Karpas-422 (cell line): ENCODE data around the gene SLC4A4. TPM values are rescaled to one million over a fixed set of nuclear protein-coding genes. Genes with fewer than 3 reads are reported as not detected.

Source experiments
- DNase-seq: peaks from one replicate; pipeline ENCODE4 v3.0.0-alpha.2; 2015
- H2AFZ ChIP-seq: fragments of 200-600 bp; sonication (generic); 2 replicates; pipeline ENCODE4 v1.6.1; 2014; ENCODE audit warnings: antibody characterized with exemption, low read length, mixed read lengths
- H3K27ac ChIP-seq: fragments of 200-600 bp; sonication (generic); 2 replicates; pipeline ENCODE4 v1.5.1; 2014; ENCODE audit warnings: mild to moderate bottlenecking, low read length, moderate library complexity
- H3K27me3 ChIP-seq: fragments of 200-600 bp; sonication (generic); 2 replicates; pipeline ENCODE4 v1.6.1; 2014; ENCODE audit warnings: low read length, mixed read lengths
- H3K36me3 ChIP-seq: fragments of 200-600 bp; sonication (generic); 2 replicates; pipeline ENCODE4 v1.6.1; 2014; ENCODE audit warnings: low read length, mixed read lengths; ENCODE audit not compliant: insufficient read depth
- H3K4me1 ChIP-seq: fragments of 200-600 bp; sonication (generic); 2 replicates; pipeline ENCODE4 v1.6.1; 2014; ENCODE audit warnings: mild to moderate bottlenecking, low read length, mixed read lengths
- H3K4me2 ChIP-seq: fragments of 200-600 bp; sonication (generic); 2 replicates; pipeline ENCODE4 v1.6.1; 2014; ENCODE audit warnings: low read length, low read depth, mild to moderate bottlenecking; ENCODE audit not compliant: poor library complexity, severe bottlenecking
- H3K4me3 ChIP-seq: fragments of 200-600 bp; sonication (generic); 2 replicates; pipeline ENCODE4 v1.5.1; 2014; ENCODE audit warnings: mild to moderate bottlenecking, antibody characterized with exemption, low read length, mixed read lengths
- H3K79me2 ChIP-seq: fragments of 200-600 bp; sonication (generic); 2 replicates; pipeline ENCODE4 v1.6.1; 2014; ENCODE audit warnings: mild to moderate bottlenecking, low read length, mixed read lengths
- H3K9ac ChIP-seq: fragments of 200-600 bp; sonication (generic); 2 replicates; pipeline ENCODE4 v1.6.0; 2014; ENCODE audit warnings: low read length
- H3K9me2 ChIP-seq: fragments of 200-600 bp; sonication (generic), shearing (Covaris generic); replicated peaks from 2 replicates; pipeline ENCODE4 v1.6.0; 2014; ENCODE audit warnings: mild to moderate bottlenecking, low read length, moderate library complexity; ENCODE audit not compliant: insufficient read depth
- H3K9me3 ChIP-seq: fragments of 300-700, 200-600 bp; sonication (generic); 2 replicates; pipeline ENCODE4 v1.6.1; 2014; ENCODE audit warnings: low read length, mixed read lengths
- H4K20me1 ChIP-seq: fragments of 200-600 bp; sonication (generic); 2 replicates; pipeline ENCODE4 v1.6.1; 2014; ENCODE audit warnings: mild to moderate bottlenecking, antibody characterized with exemption, low read length, low read depth; ENCODE audit not compliant: insufficient read depth
- total RNA-seq: library from RNA; depleted of rRNA; stranded (reverse); fragments of >200 nt; shearing (Covaris generic); gene quantifications from 2 replicates; pipeline ENCODE4 v1.2.3, GENCODE V29; 2014; ENCODE audit warnings: low replicate concordance

Gene SLC4A4
- total RNA-seq, 1 experiment from 2014 or later, result 0.22 TPM

GRCh38 chr4:71559957-71560571 lies 221.2 kb downstream of the SLC4A4 start:
- no peak for DNase-seq
- Histone ChIP-seq H3K4me3 (no peak overlapping the region), H3K36me3 (no peaks in the 10 kb centered on the region), H3K27ac (no peak overlapping the region), H3K9ac (no peak overlapping the region), H3K9me3 (no peaks in the 10 kb centered on the region), H3K79me2 (no peaks in the 10 kb centered on the region), H3K27me3 (no peaks in the 10 kb centered on the region), H3K4me2 (no peak overlapping the region), H3K4me1 (no peaks in the 10 kb centered on the region), H3K9me2 (no peaks in the 10 kb centered on the region), H2AFZ (no peak overlapping the region), H4K20me1 (no peaks in the 10 kb centered on the region)

GRCh38 chr4:71564775-71565174 lies 226.0 kb downstream of the SLC4A4 start:
- H3K9me2 ChIP-seq, result no peaks in the 10 kb centered on the region
- no peaks in the 10 kb centered on the region for H3K27me3 ChIP-seq
- H2AFZ ChIP-seq, result no peak overlapping the region
- no peak for DNase-seq
- no peak overlapping the region for H3K4me3 ChIP-seq
- no peaks in the 10 kb centered on the region for H3K79me2 ChIP-seq
- H3K4me1 ChIP-seq, result no peaks in the 10 kb centered on the region
- no peaks in the 10 kb centered on the region for H4K20me1 ChIP-seq
- no peaks in the 10 kb centered on the region for H3K9me3 ChIP-seq
- no peak overlapping the region for H3K27ac ChIP-seq
- H3K36me3 ChIP-seq, result no peaks in the 10 kb centered on the region
- H3K4me2 ChIP-seq, result no peak overlapping the region
- no peak overlapping the region for H3K9ac ChIP-seq

- no peaks in the 10 kb centered on the region for H4K20me1 ChIP-seq
- no peak overlapping the region for H2AFZ ChIP-seq
- no peak overlapping the region for H3K27ac ChIP-seq
- H3K4me3 ChIP-seq, result no peak overlapping the region
- H3K9me2 ChIP-seq, result no peaks in the 10 kb centered on the region
- H3K9me3 ChIP-seq, result no peaks in the 10 kb centered on the region
- DNase-seq, result no peak
- no peak overlapping the region for H3K4me2 ChIP-seq
- H3K36me3 ChIP-seq, result no peaks in the 10 kb centered on the region
- no peaks in the 10 kb centered on the region; the same call in 1 of the 2 replicates for H3K27me3 ChIP-seq
- no peaks in the 10 kb centered on the region for H3K4me1 ChIP-seq
- no peak overlapping the region for H3K9ac ChIP-seq
- H3K79me2 ChIP-seq, result no peaks in the 10 kb centered on the region
These were observed 228.0 kb downstream of the SLC4A4 start for GRCh38 chr4:71566856-71567255.

GRCh38 chr4:71568131-71568530 lies 229.3 kb downstream of the SLC4A4 start:
- no peaks in the 10 kb centered on the region for H3K9me3 ChIP-seq
- no peak overlapping the region for H3K4me2 ChIP-seq
- H3K27ac ChIP-seq, result no peak overlapping the region
- no peak overlapping the region for H2AFZ ChIP-seq
- H3K9ac ChIP-seq, result no peak overlapping the region
- H3K36me3 ChIP-seq, result no peaks in the 10 kb centered on the region
- H4K20me1 ChIP-seq, result no peaks in the 10 kb centered on the region
- no peak overlapping the region for H3K4me3 ChIP-seq
- no peak for DNase-seq
- H3K27me3 ChIP-seq, result no peaks in the 10 kb centered on the region; the same call in 1 of the 2 replicates
- H3K79me2 ChIP-seq, result no peaks in the 10 kb centered on the region
- H3K9me2 ChIP-seq, result no peaks in the 10 kb centered on the region
- no peaks in the 10 kb centered on the region for H3K4me1 ChIP-seq

- H3K4me3 ChIP-seq, result no peak overlapping the region
- H3K4me1 ChIP-seq, result no peaks in the 10 kb centered on the region
- no peak for DNase-seq
- no peaks in the 10 kb centered on the region for H3K36me3 ChIP-seq
- no peak overlapping the region for H3K4me2 ChIP-seq
- no peak overlapping the region for H3K9ac ChIP-seq
- no peaks in the 10 kb centered on the region for H3K9me3 ChIP-seq
- H3K9me2 ChIP-seq, result no peaks in the 10 kb centered on the region
- no peaks in the 10 kb centered on the region; the same call in 1 of the 2 replicates for H3K27me3 ChIP-seq
- no peaks in the 10 kb centered on the region for H4K20me1 ChIP-seq
- H3K79me2 ChIP-seq, result no peaks in the 10 kb centered on the region
- no peak overlapping the region for H2AFZ ChIP-seq
- H3K27ac ChIP-seq, result no peak overlapping the region
These were observed 231.7 kb downstream of the SLC4A4 start for GRCh38 chr4:71570492-71570891.

- Histone ChIP-seq H3K4me3 (no peak overlapping the region), H3K27ac (no peak overlapping the region), H3K9me3 (no peaks in the 10 kb centered on the region), H3K79me2 (no peaks in the 10 kb centered on the region), H3K36me3 (no peaks in the 10 kb centered on the region), H3K9me2 (no peaks in the 10 kb centered on the region), H3K27me3 (no peaks in the 10 kb centered on the region; the same call in 1 of the 2 replicates), H3K9ac (no peak overlapping the region), H2AFZ (no peak overlapping the region), H3K4me1 (no peaks in the 10 kb centered on the region), H3K4me2 (no peak overlapping the region), H4K20me1 (no peaks in the 10 kb centered on the region)
- DNase-seq, result no peak
These were observed 232.5 kb downstream of the SLC4A4 start for GRCh38 chr4:71571346-71571745.

GRCh38 chr4:71583971-71584370 lies 245.2 kb downstream of the SLC4A4 start:
- Histone ChIP-seq H3K4me2 (no peak overlapping the region), H3K9me3 (no peaks in the 10 kb centered on the region), H4K20me1 (no peaks in the 10 kb centered on the region), H3K79me2 (no peaks in the 10 kb centered on the region), H2AFZ (no peak overlapping the region), H3K27me3 (no peaks in the 10 kb centered on the region), H3K9ac (no peak overlapping the region), H3K4me1 (no peaks in the 10 kb centered on the region), H3K9me2 (peaks cover 3% of the 10 kb centered on the region; the same call in 1 of the 2 replicates), H3K4me3 (no peak overlapping the region), H3K36me3 (no peaks in the 10 kb centered on the region), H3K27ac (no peak overlapping the region)
- DNase-seq, result no peak

- Histone ChIP-seq H3K9ac (no peak overlapping the region), H2AFZ (no peak overlapping the region), H3K79me2 (no peaks in the 10 kb centered on the region), H3K4me1 (no peaks in the 10 kb centered on the region), H3K36me3 (no peaks in the 10 kb centered on the region), H3K27ac (no peak overlapping the region), H3K9me3 (no peaks in the 10 kb centered on the region), H4K20me1 (no peaks in the 10 kb centered on the region), H3K9me2 (peaks cover 3% of the 10 kb centered on the region; the same call in 1 of the 2 replicates), H3K4me3 (no peak overlapping the region), H3K27me3 (no peaks in the 10 kb centered on the region), H3K4me2 (no peak overlapping the region)
- DNase-seq, result no peak
These were observed 245.8 kb downstream of the SLC4A4 start for GRCh38 chr4:71584585-71584984.
